Activated B cell treated with CpG ODN at 0.5 μM for 24 hours (primary cell): Measurements from ENCODE around the gene RPUSD3. TPM values are rescaled to one million over a fixed set of nuclear protein-coding genes. Genes with fewer than 3 reads are reported as not detected.

ENCODE experiments used
- ATAC-seq: fragments of 200-7000 bp; cut with Tn5 transposase; one replicate; pipeline ENCODE4 v1.10.0; 2021; ENCODE audit warnings: low read depth, mild to moderate bottlenecking, moderate library complexity
- CTCF ChIA-PET: fragments of 350-600 bp; sonication (Branson Sonifier 250); formaldehyde crosslinking; loops from one replicate; lab custom pipeline; 2021; ENCODE audit warnings: antibody characterized with exemption; lab: Charles Lee
- POLR2A ChIA-PET: fragments of 350-600 bp; sonication (Branson Sonifier 250); formaldehyde crosslinking; loops from one replicate; lab custom pipeline; 2021; ENCODE audit warnings: antibody characterized with exemption; lab: Charles Lee
- DNase-seq: peaks from one replicate; pipeline ENCODE4 v3.0.0; 2022
- H3K27ac Mint-ChIP-seq: one replicate; pipeline ENCODE4 v1.8.0; 2020; ENCODE audit warnings: mixed read lengths
- H3K27me3 Mint-ChIP-seq: one replicate; pipeline ENCODE4 v1.8.0; 2021; ENCODE audit warnings: mixed read lengths
- H3K36me3 Mint-ChIP-seq: one replicate; pipeline ENCODE4 v1.8.0; 2021; ENCODE audit warnings: low read depth, mixed read lengths
- H3K4me1 Mint-ChIP-seq: one replicate; pipeline ENCODE4 v1.8.0; 2021; ENCODE audit warnings: mixed read lengths
- H3K4me3 Mint-ChIP-seq: one replicate; pipeline ENCODE4 v1.8.0; 2020; ENCODE audit warnings: mild to moderate bottlenecking, mixed read lengths
- H3K9me3 Mint-ChIP-seq: one replicate; pipeline ENCODE4 v1.8.0; 2020; ENCODE audit warnings: mixed read lengths
- CTCF ChIP-seq: fragments of 200-600 bp; IDR thresholded peaks from one replicate; pipeline ENCODE4 v1.8.0; 2022; ENCODE audit warnings: antibody characterized with exemption, mild to moderate bottlenecking
- intact Hi-C: fragments of 100-400 bp; cut with micrococcal nuclease; formaldehyde crosslinking; loops from one replicate; pipeline ENCODE4 v1.15.1; 2024
- total RNA-seq: library from RNA; stranded (reverse); gene quantifications from 2 replicates; pipeline ENCODE4 v1.2.3, GENCODE V29; 2022

RPUSD3 gene
- total RNA-seq, 1 donor from 2014 or later = 55.7 TPM

GRCh38 chr3:9888540-9888939 is 44.7 kb upstream of the RPUSD3 start:
- no peaks in the 10 kb centered on the region for H3K9me3 Mint-ChIP-seq
- CTCF ChIA-PET = no interaction called here
- ATAC-seq = no peak
- no peak for DNase-seq
- peaks cover 30% of the 10 kb centered on the region for H3K4me1 Mint-ChIP-seq
- intact Hi-C loops = no loop called here
- POLR2A ChIA-PET = interaction anchor here (1.6 to 3.8 kb wide), 3 partner anchors 44 to 96 kb away, joined by 3 to 92 read pairs (median 18); partner anchors contain the start of genes ARPC4, CRELD1 and TADA3
- TF ChIP-seq CTCF = no peak
- peaks cover 20% of the 10 kb centered on the region for H3K36me3 Mint-ChIP-seq
- H3K4me3 Mint-ChIP-seq = no peak overlapping the region
- no peaks in the 10 kb centered on the region for H3K27me3 Mint-ChIP-seq
- H3K27ac Mint-ChIP-seq = no peak overlapping the region

DNA sequence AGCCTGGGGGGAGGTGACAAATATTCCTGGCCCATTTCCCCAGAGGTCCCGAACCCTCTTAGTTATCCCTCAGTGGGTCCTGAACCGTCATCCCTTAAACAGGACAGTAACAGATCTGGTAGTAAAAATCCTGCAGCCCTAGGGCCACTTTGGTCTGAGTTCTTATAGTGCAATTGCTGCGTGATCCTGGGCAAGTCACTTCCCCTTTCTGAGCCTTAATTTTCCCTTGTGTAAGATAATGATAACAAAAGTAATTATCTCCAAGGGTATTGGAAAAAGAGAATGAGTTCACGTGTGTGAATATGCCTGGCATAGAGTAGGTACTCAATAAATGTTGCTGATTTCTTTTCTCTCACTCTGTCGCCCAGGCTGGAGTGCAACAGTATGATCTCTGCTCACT is 43.7 kb upstream of the RPUSD3 start:
- ChIA-PET POLR2A (no interaction called here), CTCF (no interaction called here)
- no peak for TF ChIP-seq CTCF
- ATAC-seq = no peak
- peaks cover 22% of the 10 kb centered on the region for H3K4me1 Mint-ChIP-seq
- no peak for DNase-seq
- H3K36me3 Mint-ChIP-seq = peaks cover 10% of the 10 kb centered on the region
- no peak overlapping the region for H3K4me3 Mint-ChIP-seq
- H3K27me3 Mint-ChIP-seq = no peaks in the 10 kb centered on the region
- H3K27ac Mint-ChIP-seq = no peak overlapping the region
- no peaks in the 10 kb centered on the region for H3K9me3 Mint-ChIP-seq
- intact Hi-C loops = no loop called here

DNA sequence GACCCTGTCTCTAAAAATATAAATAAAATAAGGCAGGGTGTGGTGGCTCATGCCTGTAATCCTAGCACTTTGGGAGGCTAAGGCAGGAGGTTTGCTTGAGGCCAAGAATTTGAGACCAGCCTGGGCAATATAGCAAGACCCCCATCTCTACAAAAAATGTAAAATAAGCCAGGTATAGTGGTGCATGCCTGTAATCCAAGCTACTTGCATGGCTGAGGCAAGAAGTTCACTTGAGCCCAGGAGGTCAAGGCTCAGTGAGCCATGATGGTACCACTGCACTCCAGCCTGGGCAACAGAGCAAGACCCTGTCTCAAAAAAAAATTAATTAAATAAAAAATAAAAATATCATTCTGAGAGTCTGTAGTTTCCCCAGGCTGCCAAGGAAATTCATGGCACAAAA is 42.5 kb upstream of the RPUSD3 start:
- Mint-ChIP-seq H3K4me1 (peaks cover 12% of the 10 kb centered on the region), H3K27ac (no peak overlapping the region), H3K4me3 (no peak overlapping the region), H3K36me3 (peaks cover 6% of the 10 kb centered on the region), H3K27me3 (no peaks in the 10 kb centered on the region), H3K9me3 (no peaks in the 10 kb centered on the region)
- no peak for TF ChIP-seq CTCF
- POLR2A ChIA-PET = no interaction called here
- CTCF ChIA-PET = no interaction called here
- ATAC-seq = no peak
- intact Hi-C loops = no loop called here
- no peak for DNase-seq

- TF ChIP-seq CTCF = no peak
- CTCF ChIA-PET = interaction anchor here (1.1 kb wide), 1 partner anchor 9 kb away, joined by 3 read pairs; no protein-coding TSS in a partner anchor
- no peak overlapping the region for H3K27ac Mint-ChIP-seq
- H3K9me3 Mint-ChIP-seq = no peaks in the 10 kb centered on the region
- POLR2A ChIA-PET = no interaction called here
- ATAC-seq = no peak
- H3K36me3 Mint-ChIP-seq = no peaks in the 10 kb centered on the region
- H3K4me3 Mint-ChIP-seq = no peak overlapping the region
- H3K4me1 Mint-ChIP-seq = peaks cover 3% of the 10 kb centered on the region
- intact Hi-C loops = no loop called here
- no peaks in the 10 kb centered on the region for H3K27me3 Mint-ChIP-seq
- no peak for DNase-seq
Measured at GRCh38 chr3:9884555-9885165, 40.9 kb upstream of the RPUSD3 start.

- H3K9me3 Mint-ChIP-seq = no peaks in the 10 kb centered on the region
- no peak overlapping the region for H3K27ac Mint-ChIP-seq
- ChIA-PET POLR2A (interaction anchor here (0.5 kb wide), 1 partner anchor 96 kb away, joined by 4 read pairs; no protein-coding TSS in a partner anchor), CTCF (interaction anchor here (1.1 kb wide), 1 partner anchor 9 kb away, joined by 3 read pairs; no protein-coding TSS in a partner anchor)
- no peak overlapping the region for H3K4me3 Mint-ChIP-seq
- no peak for DNase-seq
- H3K36me3 Mint-ChIP-seq = no peaks in the 10 kb centered on the region
- H3K4me1 Mint-ChIP-seq = no peaks in the 10 kb centered on the region
- intact Hi-C loops = no loop called here
- ATAC-seq = no peak
- H3K27me3 Mint-ChIP-seq = no peaks in the 10 kb centered on the region
- no peak for TF ChIP-seq CTCF
Measured at GRCh38 chr3:9883706-9884554, 40.1 kb upstream of the RPUSD3 start.
